ENCODE results near the gene INHA. TPM values are rescaled to one million over a fixed set of nuclear protein-coding genes. Genes with fewer than 3 reads are reported as not detected.

Gene INHA
- total and polyA plus RNA-seq, 2 donors, result 0.05 to 0.71 TPM

DNA sequence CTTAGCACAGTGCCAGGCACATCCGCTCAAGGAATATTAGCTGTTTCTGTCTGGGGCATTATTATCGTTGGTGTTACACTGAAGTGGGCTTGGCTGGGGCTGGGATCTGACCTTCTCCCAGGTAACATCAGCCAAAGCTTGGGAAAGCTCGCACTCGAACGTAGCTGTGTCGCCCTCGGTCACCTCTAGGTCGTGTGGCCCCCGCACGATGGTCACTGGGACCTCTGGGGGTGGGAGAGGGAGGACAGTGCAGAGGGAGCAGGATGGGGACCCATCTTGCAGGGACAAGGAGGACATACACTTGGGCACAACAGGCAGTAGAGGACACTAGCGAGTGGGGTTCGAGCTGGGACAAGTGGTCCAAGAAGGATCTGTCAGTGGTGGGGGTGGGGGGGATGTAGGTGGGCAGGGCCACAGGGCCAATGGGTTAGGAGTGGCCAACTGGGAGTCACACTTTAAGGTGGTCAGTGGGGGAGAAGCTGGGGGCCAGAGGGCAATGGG lies 18.6 kb upstream of the INHA start:
- DNase-seq (ENCODE audit: low read depth in 6 of 9, low spot score in 9 of 9), result no peak
- Histone ChIP-seq H3K9me3 (ENCODE audit: control insufficient read depth in 2 of 2, insufficient read depth in 1 of 2, low read length in 1 of 2) (peaks cover 1 to 3% of the 10 kb centered on the region in 2 donors), H3K4me3 (ENCODE audit: low read length in 2 of 2) (no peak overlapping the region), H3K36me3 (ENCODE audit: control insufficient read depth in 2 of 2, insufficient read depth in 2 of 2, low read length in 1 of 2) (no peaks in the 10 kb centered on the region), H3K4me1 (ENCODE audit: control insufficient read depth in 2 of 2, insufficient read depth in 2 of 2, low read length in 2 of 2) (peaks cover 8 to 17% of the 10 kb centered on the region in 2 donors), H3K27ac (ENCODE audit: low read depth in 1 of 2, low read length in 1 of 2) (no peak overlapping the region), H3K27me3 (ENCODE audit: control insufficient read depth in 2 of 2, insufficient read depth in 1 of 2, low read length in 1 of 2) (peaks cover 39 to 78% of the 10 kb centered on the region in 2 donors)
- 90% methylated on average over 12 of the region's 12 CpGs for WGBS

DNA sequence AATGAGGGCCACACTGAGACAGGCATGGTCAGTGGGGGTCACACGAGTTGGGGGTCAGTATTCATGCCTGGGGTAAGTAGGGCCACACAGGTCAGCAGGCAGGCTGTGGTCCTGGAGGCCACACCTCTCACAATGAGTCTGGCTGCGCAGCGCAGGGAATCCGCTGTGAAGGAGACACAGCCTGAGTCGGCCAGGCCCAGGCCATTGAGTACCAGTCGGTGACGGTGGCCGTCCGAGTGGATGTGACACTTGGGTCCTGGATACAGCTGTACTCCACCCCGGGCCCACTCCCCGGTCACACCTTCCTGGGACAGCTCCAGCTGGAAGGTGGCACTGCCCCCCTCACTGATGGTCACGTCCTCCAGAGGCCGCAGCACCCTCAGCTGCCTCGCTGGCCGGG lies 17.8 kb upstream of the INHA start:
- H3K27me3 ChIP-seq (ENCODE audit: control insufficient read depth in 2 of 2, insufficient read depth in 1 of 2, low read length in 1 of 2), result peaks cover 39 to 72% of the 10 kb centered on the region in 2 donors
- 98% methylated on average over 15 of the region's 15 CpGs for WGBS

DNA sequence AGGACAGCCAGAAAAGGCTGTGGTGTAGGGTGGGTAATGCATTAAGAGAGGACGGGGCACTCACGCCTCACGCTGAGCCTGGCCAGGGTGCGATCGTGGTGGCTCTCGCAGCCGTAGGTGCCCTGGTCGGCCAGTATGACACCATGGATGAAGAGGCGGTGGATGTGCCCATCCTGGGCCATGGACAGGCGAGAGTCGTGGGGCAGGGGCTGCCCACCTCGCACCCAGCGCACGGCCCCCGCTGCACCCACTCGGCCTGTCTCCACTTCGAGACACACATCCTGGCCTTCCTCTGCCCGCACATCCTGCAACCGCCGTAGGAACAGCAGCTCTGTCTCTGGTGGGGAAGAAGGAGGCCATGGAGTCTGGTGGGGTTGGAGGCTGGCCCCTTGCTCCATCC lies 16.2 kb upstream of the INHA start:
- no peak overlapping the region for H3K4me3 ChIP-seq (ENCODE audit: low read length in 2 of 2)
- H3K27ac ChIP-seq (ENCODE audit: low read depth in 1 of 2, low read length in 1 of 2), result no peak overlapping the region
- peaks cover 8 to 17% of the 10 kb centered on the region in 2 donors for H3K4me1 ChIP-seq (ENCODE audit: control insufficient read depth in 2 of 2, insufficient read depth in 2 of 2, low read length in 2 of 2)
- DNase-seq (ENCODE audit: low read depth in 6 of 9, low spot score in 9 of 9), result no peak
- WGBS, result 94% methylated on average over 20 of the region's 20 CpGs
- peaks cover 25 to 56% of the 10 kb centered on the region in 2 donors for H3K27me3 ChIP-seq (ENCODE audit: control insufficient read depth in 2 of 2, insufficient read depth in 1 of 2, low read length in 1 of 2)
- no peaks in the 10 kb centered on the region for H3K36me3 ChIP-seq (ENCODE audit: control insufficient read depth in 2 of 2, insufficient read depth in 2 of 2, low read length in 1 of 2)
- H3K9me3 ChIP-seq (ENCODE audit: control insufficient read depth in 2 of 2, insufficient read depth in 1 of 2, low read length in 1 of 2), result peaks cover 1 to 3% of the 10 kb centered on the region in 2 donors

More for the DNA sequence above, 17.8 kb upstream of the INHA start:
- Histone ChIP-seq H3K9me3 (ENCODE audit: control insufficient read depth in 2 of 2, insufficient read depth in 1 of 2, low read length in 1 of 2) (peaks cover 1 to 3% of the 10 kb centered on the region in 2 donors), H3K4me1 (ENCODE audit: control insufficient read depth in 2 of 2, insufficient read depth in 2 of 2, low read length in 2 of 2) (peaks cover 8 to 17% of the 10 kb centered on the region in 2 donors), H3K27ac (ENCODE audit: low read depth in 1 of 2, low read length in 1 of 2) (no peak overlapping the region), H3K36me3 (ENCODE audit: control insufficient read depth in 2 of 2, insufficient read depth in 2 of 2, low read length in 1 of 2) (no peaks in the 10 kb centered on the region), H3K4me3 (ENCODE audit: low read length in 2 of 2) (no peak overlapping the region)
- no peak for DNase-seq (ENCODE audit: low read depth in 6 of 9, low spot score in 9 of 9)

DNA sequence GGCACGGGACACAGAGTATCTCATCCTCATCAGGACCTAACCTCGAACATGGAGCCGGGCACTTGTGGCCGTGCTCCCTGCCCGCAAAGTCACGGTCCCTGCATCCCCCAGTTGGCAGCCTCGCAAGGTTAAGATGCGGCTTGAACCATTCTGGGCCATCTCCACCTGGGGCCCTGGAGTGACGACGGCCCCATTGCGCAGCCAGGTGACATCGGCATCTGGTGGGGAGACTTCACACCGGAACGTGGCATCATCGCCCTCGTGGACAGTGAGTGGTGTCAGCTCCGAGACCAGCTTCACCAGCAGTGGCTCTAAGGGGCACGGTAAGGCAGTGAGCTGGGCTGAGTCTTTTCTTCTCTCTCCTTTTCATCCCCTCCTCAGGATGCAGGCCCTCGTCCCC lies 15.7 kb upstream of the INHA start:
- H3K9me3 ChIP-seq (ENCODE audit: control insufficient read depth in 2 of 2, insufficient read depth in 1 of 2, low read length in 1 of 2), result peaks cover 1 to 3% of the 10 kb centered on the region in 2 donors
- H3K4me1 ChIP-seq (ENCODE audit: control insufficient read depth in 2 of 2, insufficient read depth in 2 of 2, low read length in 2 of 2), result peaks cover 8 to 16% of the 10 kb centered on the region in 2 donors
- WGBS, result 96% methylated on average over 19 of the region's 19 CpGs
- H3K27ac ChIP-seq (ENCODE audit: low read depth in 1 of 2, low read length in 1 of 2), result no peak overlapping the region
- H3K27me3 ChIP-seq (ENCODE audit: control insufficient read depth in 2 of 2, insufficient read depth in 1 of 2, low read length in 1 of 2), result peaks cover 21 to 54% of the 10 kb centered on the region in 2 donors
- no peak for DNase-seq (ENCODE audit: low read depth in 6 of 9, low spot score in 9 of 9)
- H3K36me3 ChIP-seq (ENCODE audit: control insufficient read depth in 2 of 2, insufficient read depth in 2 of 2, low read length in 1 of 2), result no peaks in the 10 kb centered on the region
- no peak overlapping the region for H3K4me3 ChIP-seq (ENCODE audit: low read length in 2 of 2)

DNA sequence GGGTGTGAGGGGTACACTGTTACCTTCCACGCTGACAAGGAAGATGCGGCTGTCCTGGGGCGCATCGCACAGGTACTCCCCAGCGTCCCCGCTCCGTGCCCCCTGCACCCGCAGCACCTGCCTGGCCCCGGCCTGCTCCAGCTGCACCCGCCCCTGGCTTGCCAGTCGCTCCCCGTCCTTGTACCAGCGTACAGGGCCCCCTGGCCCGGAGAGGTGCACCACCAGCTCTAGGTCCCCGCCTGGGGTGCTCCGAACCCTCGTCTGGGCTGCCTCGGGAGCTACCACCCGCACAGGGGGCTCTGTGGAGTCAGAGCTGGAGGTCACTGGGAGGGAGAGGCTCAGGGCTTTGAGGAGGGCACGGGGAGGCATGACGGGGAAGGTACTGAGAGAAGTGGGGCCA lies 14.8 kb upstream of the INHA start:
- 97% methylated on average over 21 of the region's 21 CpGs for WGBS
- H3K4me1 ChIP-seq (ENCODE audit: control insufficient read depth in 2 of 2, insufficient read depth in 2 of 2, low read length in 2 of 2), result peaks cover 5 to 8% of the 10 kb centered on the region in 2 donors
- peaks cover 13 to 49% of the 10 kb centered on the region in 2 donors for H3K27me3 ChIP-seq (ENCODE audit: control insufficient read depth in 2 of 2, insufficient read depth in 1 of 2, low read length in 1 of 2)
- no peaks in the 10 kb centered on the region for H3K36me3 ChIP-seq (ENCODE audit: control insufficient read depth in 2 of 2, insufficient read depth in 2 of 2, low read length in 1 of 2)
- no peak for DNase-seq (ENCODE audit: low read depth in 6 of 9, low spot score in 9 of 9)
- H3K4me3 ChIP-seq (ENCODE audit: low read length in 2 of 2), result no peak overlapping the region
- no peak overlapping the region for H3K27ac ChIP-seq (ENCODE audit: low read depth in 1 of 2, low read length in 1 of 2)
- H3K9me3 ChIP-seq (ENCODE audit: control insufficient read depth in 2 of 2, insufficient read depth in 1 of 2, low read length in 1 of 2), result peaks cover 0 to 3% of the 10 kb centered on the region in 2 donors

DNA sequence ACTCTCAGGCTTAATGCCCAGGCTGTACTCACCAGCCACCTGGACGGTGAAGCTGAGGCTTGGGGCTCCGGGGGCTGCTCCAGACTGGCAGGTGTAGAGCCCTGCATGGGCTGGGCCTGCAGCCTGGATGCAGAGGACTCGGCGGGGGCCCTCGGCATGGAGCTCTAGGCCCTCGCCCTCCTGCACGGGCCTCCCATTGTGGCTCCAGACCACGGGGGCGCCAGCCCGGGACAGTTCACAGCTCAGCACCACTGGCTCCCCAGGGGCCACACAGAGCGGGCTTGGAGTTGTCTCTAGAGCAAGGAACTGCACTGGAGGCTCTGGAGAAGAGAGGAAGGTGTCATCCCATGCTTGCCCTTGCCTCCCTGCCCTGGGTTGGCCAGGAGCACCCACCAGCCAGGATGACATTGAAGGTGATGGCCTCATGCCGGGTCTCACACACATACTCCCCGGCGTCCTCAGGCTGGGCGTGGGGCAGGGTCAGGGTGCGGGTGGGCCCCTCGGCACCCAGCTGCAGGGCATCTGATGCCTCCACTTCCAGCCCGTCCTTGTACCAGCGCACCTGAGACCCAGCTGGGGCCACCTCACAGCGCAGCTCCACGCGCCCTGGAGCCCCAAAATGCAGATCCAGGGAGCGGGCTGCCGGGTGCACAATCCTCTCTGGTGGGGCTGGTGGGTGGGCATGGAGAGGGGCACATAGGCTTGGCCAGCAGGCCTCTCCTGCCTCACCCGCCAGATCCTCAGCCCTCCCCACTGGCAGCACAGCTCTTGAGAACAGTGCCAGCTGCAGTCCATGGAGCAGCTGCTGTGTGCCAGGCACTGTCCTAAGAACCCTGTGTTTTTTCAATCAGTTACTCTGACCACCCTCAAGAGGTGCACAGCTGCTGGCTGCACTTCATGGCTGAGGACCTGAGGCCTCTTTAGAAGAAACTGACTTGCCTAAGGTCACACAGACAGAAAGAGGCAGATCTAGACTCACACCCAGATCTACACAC lies 14.0 kb upstream of the INHA start:
- WGBS, result 98% methylated on average over 25 of the region's 25 CpGs

DNA sequence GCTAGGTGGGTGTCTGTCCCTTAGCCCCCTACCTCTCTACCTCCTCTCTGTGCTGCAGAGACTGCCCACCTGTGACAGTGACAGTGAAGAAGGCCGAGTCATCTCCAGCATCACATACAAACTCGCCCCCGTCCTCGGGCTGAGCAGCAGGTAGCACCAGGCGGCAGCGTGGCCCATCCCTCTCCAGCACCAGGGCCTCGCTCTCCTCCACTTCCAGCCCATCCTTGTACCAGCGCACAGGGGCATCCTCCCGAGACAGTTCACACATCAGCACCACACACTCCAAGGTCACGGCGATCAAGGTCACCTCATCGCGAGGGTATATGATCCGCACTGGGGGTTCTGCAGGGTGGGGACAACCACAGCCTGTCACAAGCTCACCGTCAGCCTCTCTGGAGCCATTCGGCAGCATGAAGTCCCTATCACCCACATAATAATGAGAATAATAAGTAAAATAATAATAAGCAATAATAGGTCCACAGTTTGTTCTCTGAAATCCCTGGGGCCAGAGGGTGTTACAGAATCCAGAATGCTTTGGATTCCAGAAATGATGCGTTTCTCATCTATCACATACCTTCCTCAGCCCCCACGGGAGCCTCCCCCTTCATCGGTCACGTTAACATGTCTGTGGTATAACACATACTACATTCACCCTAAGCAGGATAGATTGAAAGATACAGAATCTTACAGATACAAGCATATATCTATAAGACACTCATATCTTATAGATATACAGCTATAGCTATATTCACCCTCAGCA lies 12.8 kb upstream of the INHA start:
- Histone ChIP-seq H3K27ac (ENCODE audit: low read depth in 1 of 2, low read length in 1 of 2) (no peak overlapping the region), H3K4me3 (ENCODE audit: low read length in 2 of 2) (no peak overlapping the region), H3K36me3 (ENCODE audit: control insufficient read depth in 2 of 2, insufficient read depth in 2 of 2, low read length in 1 of 2) (no peaks in the 10 kb centered on the region), H3K9me3 (ENCODE audit: control insufficient read depth in 2 of 2, insufficient read depth in 1 of 2, low read length in 1 of 2) (no peaks in the 10 kb centered on the region), H3K27me3 (ENCODE audit: control insufficient read depth in 2 of 2, insufficient read depth in 1 of 2, low read length in 1 of 2) (peaks cover 0 to 36% of the 10 kb centered on the region in 2 donors), H3K4me1 (ENCODE audit: control insufficient read depth in 2 of 2, insufficient read depth in 2 of 2, low read length in 2 of 2) (no peaks in the 10 kb centered on the region)
- WGBS, result 98% methylated on average over 20 of the region's 20 CpGs
- no peak for DNase-seq (ENCODE audit: low read depth in 6 of 9, low spot score in 9 of 9)

More for the DNA sequence above, 14.0 kb upstream of the INHA start:
- Histone ChIP-seq H3K27ac (ENCODE audit: low read depth in 1 of 2, low read length in 1 of 2) (no peak overlapping the region), H3K27me3 (ENCODE audit: control insufficient read depth in 2 of 2, insufficient read depth in 1 of 2, low read length in 1 of 2) (peaks cover 6 to 45% of the 10 kb centered on the region in 2 donors), H3K4me3 (ENCODE audit: low read length in 2 of 2) (no peak overlapping the region), H3K9me3 (ENCODE audit: control insufficient read depth in 2 of 2, insufficient read depth in 1 of 2, low read length in 1 of 2) (no peaks in the 10 kb centered on the region), H3K4me1 (ENCODE audit: control insufficient read depth in 2 of 2, insufficient read depth in 2 of 2, low read length in 2 of 2) (peaks cover 0 to 1% of the 10 kb centered on the region in 2 donors), H3K36me3 (ENCODE audit: control insufficient read depth in 2 of 2, insufficient read depth in 2 of 2, low read length in 1 of 2) (no peaks in the 10 kb centered on the region)
- DNase-seq (ENCODE audit: low read depth in 6 of 9, low spot score in 9 of 9), result no peak

DNA sequence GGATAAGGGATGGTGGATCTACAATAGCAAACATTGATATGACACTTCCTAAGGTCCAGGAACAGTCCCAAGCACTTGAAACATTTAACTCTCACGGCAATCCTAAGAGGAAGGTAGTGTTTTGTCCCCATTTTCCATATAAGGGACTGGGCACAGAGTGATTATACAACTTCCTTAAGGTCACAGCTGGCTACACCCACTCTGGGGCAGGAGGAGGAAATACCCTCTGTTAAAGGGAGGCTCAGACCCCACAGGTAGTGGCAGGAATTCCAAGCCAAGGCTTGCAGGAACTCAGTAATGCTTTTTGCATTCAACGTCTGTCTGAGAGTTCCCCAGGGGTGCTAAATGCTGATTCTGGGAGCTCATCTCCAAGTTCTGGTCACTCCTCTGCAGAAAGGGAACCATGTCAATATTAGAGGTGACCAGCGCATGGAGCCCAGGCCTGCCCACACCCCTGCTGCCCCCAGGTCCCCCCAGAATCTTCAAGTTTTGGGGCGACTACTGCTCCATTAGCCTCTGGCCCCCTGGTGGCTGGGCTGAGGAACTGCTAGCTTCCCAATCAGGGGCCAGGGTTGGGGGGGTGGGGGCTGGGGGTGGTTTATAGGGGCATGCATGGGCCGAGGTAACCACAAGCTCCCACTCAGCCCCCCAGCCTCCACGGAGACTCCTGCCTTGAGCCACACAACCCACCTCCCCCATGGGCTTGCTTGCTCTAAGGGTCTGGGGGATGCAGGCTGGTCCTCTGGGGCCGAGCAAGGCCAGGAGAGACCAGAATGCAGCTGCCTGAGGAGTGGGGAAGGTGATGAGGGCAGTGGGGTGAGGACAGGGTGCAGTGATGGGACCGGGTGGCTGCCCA lies 11.8 kb upstream of the INHA start:
- WGBS, result 49% methylated on average over 8 of the region's 8 CpGs
- Histone ChIP-seq H3K4me1 (ENCODE audit: control insufficient read depth in 2 of 2, insufficient read depth in 2 of 2, low read length in 2 of 2) (no peaks in the 10 kb centered on the region), H3K9me3 (ENCODE audit: control insufficient read depth in 2 of 2, insufficient read depth in 1 of 2, low read length in 1 of 2) (no peaks in the 10 kb centered on the region), H3K27ac (ENCODE audit: low read depth in 1 of 2, low read length in 1 of 2) (no peak overlapping the region), H3K4me3 (ENCODE audit: low read length in 2 of 2) (no peak overlapping the region), H3K36me3 (ENCODE audit: control insufficient read depth in 2 of 2, insufficient read depth in 2 of 2, low read length in 1 of 2) (no peaks in the 10 kb centered on the region), H3K27me3 (ENCODE audit: control insufficient read depth in 2 of 2, insufficient read depth in 1 of 2, low read length in 1 of 2) (peaks cover 0 to 36% of the 10 kb centered on the region in 2 donors)
- DNase-seq (ENCODE audit: low read depth in 6 of 9, low spot score in 9 of 9), result no peak
